HG03442 (cell line): ENCODE results near the gene FMO4.
"Not testable (repeated sequence)": the region's sequence is repeated elsewhere in the genome, so short reads cannot be mapped to it uniquely, and the experiment has no call there.

Experiments
- ATAC-seq: cut with Tn5 transposase; IDR thresholded peaks from one replicate; pipeline ENCODE4 v1.9.1; 2021; ENCODE audit warnings: mild to moderate bottlenecking, moderate library complexity; ENCODE audit not compliant: unreplicated experiment

Gene FMO4

GRCh38 chr1:171381866-171382210 lies 67.9 kb downstream of the FMO4 start:
- no peak for ATAC-seq

GRCh38 chr1:171384496-171384895 lies 70.5 kb downstream of the FMO4 start:
- ATAC-seq, result no peak

GRCh38 chr1:171389171-171389570 lies 75.2 kb downstream of the FMO4 start:
- ATAC-seq, result no peak

- ATAC-seq, result not testable (repeated sequence)
These were observed 76.8 kb downstream of the FMO4 start for GRCh38 chr1:171390740-171391139.
